Measurements from ENCODE around the gene GCGR. TPM values are rescaled to one million over a fixed set of nuclear protein-coding genes. Genes with fewer than 3 reads are reported as not detected.

The GCGR gene
- total RNA-seq, 1 donor from 2014 or later: not detected

- no peak for DNase-seq (ENCODE audit: low read depth)
- H3K4me3 ChIP-seq (ENCODE audit: low read depth, low read length): no peak overlapping the region
- TF ChIP-seq CTCF (conservative IDR thresholded peaks at IDR 0.05; ENCODE audit: low read depth, low read length): no peak
These were observed 48.3 kb downstream of the GCGR start for GRCh38 chr17:81852237-81852636.

- no peak for TF ChIP-seq CTCF (conservative IDR thresholded peaks at IDR 0.05; ENCODE audit: low read depth, low read length)
- no peak overlapping the region for H3K4me3 ChIP-seq (ENCODE audit: low read depth, low read length)
- no peak for DNase-seq (ENCODE audit: low read depth)
These were observed 51.2 kb downstream of the GCGR start for GRCh38 chr17:81854974-81855774.

GRCh38 chr17:81858170-81858966 lies 54.4 kb downstream of the GCGR start:
- peak overlapping the region; percentile 93 for H3K4me3 ChIP-seq (ENCODE audit: low read depth, low read length)
- no peak for DNase-seq (ENCODE audit: low read depth)
- TF ChIP-seq CTCF (conservative IDR thresholded peaks at IDR 0.05; ENCODE audit: low read depth, low read length): no peak

- no peak for DNase-seq (ENCODE audit: low read depth)
- H3K4me3 ChIP-seq (ENCODE audit: low read depth, low read length): peak overlapping the region; percentile 93
- TF ChIP-seq CTCF (conservative IDR thresholded peaks at IDR 0.05; ENCODE audit: low read depth, low read length): no peak
These were observed 55.3 kb downstream of the GCGR start for GRCh38 chr17:81858967-81859905.

- no peak for DNase-seq (ENCODE audit: low read depth)
- H3K4me3 ChIP-seq (ENCODE audit: low read depth, low read length): peak within 1 kb of the TSS; percentile 93
- no peak for TF ChIP-seq CTCF (conservative IDR thresholded peaks at IDR 0.05; ENCODE audit: low read depth, low read length)
These were observed 56.2 kb downstream of the GCGR start, which contains the start of gene P4HB for GRCh38 chr17:81859906-81860755. Gene P4HB (minus strand): TSS chr17:81860535. CDS start chr17:81860471, 64 bp downstream.

All from epithelial cell of proximal tubule (primary cell).